Keratinocyte (primary cell): ENCODE results near the gene SLC6A9. TPM values are rescaled to one million over a fixed set of nuclear protein-coding genes. Genes with fewer than 3 reads are reported as not detected.

Experiments
- DNase-seq: peaks from one replicate; pipeline ENCODE4 v3.0.0-alpha.2; 2011; ENCODE audit warnings: low read depth, missing footprints, low spot score
- FAIRE-seq: peaks from 2 replicates; lab custom pipeline; 2011; peaks lifted over from hg19 to GRCh38; lab: Jason Lieb, UNC
- H2AFZ ChIP-seq: 2 replicates; pipeline ENCODE4 v1.6.0; 2012; ENCODE audit warnings: low read length, control low read depth, inconsistent platforms; ENCODE audit not compliant: control insufficient read depth
- H3K27ac ChIP-seq: 2 replicates; pipeline ENCODE4 v1.5.1; 2011; ENCODE audit warnings: low read length; ENCODE audit not compliant: control insufficient read depth, insufficient read depth
- H3K27me3 ChIP-seq: 3 replicates; pipeline ENCODE4 v1.6.0; 2011; ENCODE audit warnings: low read length; ENCODE audit not compliant: control insufficient read depth, insufficient read depth; ENCODE audit errors: extremely low read depth
- H3K36me3 ChIP-seq, 2 experiments: 2 replicates in 1 of 2; 3 replicates in 1 of 2; pipeline ENCODE4 v1.5.1; 2011; ENCODE audit warnings: low read length in 2 of 2, mild to moderate bottlenecking in 1 of 2; ENCODE audit not compliant: control insufficient read depth in 2 of 2, insufficient read depth in 2 of 2; ENCODE audit errors: extremely low read depth in 1 of 2
- H3K4me1 ChIP-seq: 3 replicates; pipeline ENCODE4 v1.5.1; 2011; ENCODE audit warnings: low read length; ENCODE audit not compliant: control insufficient read depth, insufficient read depth; ENCODE audit errors: extremely low read depth
- H3K4me2 ChIP-seq: 3 replicates; pipeline ENCODE4 v1.6.0; 2011; ENCODE audit warnings: low read depth, low read length; ENCODE audit not compliant: control insufficient read depth, insufficient read depth; ENCODE audit errors: extremely low read depth
- H3K4me3 ChIP-seq, 3 experiments: fragments of 200-600 bp in 1 of 3; sonication (generic) in 1 of 3; 2 replicates in 2 of 3; 3 replicates in 1 of 3; pipeline ENCODE4 v1.5.1; 2011 to 2016; ENCODE audit warnings: low read length in 3 of 3, mild to moderate bottlenecking in 3 of 3, control low read depth in 2 of 3, inconsistent platforms in 1 of 3, low read depth in 1 of 3, mixed read lengths in 1 of 3, mixed run types in 1 of 3, moderate library complexity in 1 of 3; ENCODE audit not compliant: control insufficient read depth in 2 of 3, insufficient read depth in 2 of 3; ENCODE audit errors: extremely low read depth in 1 of 3
- H3K79me2 ChIP-seq: 2 replicates; pipeline ENCODE4 v1.6.0; 2012; ENCODE audit warnings: low read length; ENCODE audit not compliant: control insufficient read depth, insufficient read depth
- H3K9ac ChIP-seq: 3 replicates; pipeline ENCODE4 v1.6.0; 2011; ENCODE audit warnings: low read length; ENCODE audit not compliant: control insufficient read depth, insufficient read depth; ENCODE audit errors: extremely low read depth
- H3K9me1 ChIP-seq: 3 replicates; pipeline ENCODE4 v1.6.0; 2011; ENCODE audit warnings: low read length; ENCODE audit not compliant: control insufficient read depth, insufficient read depth; ENCODE audit errors: extremely low read depth
- H3K9me3 ChIP-seq: 2 replicates; pipeline ENCODE4 v1.5.1; 2012; ENCODE audit warnings: low read depth, low read length; ENCODE audit not compliant: control insufficient read depth
- H4K20me1 ChIP-seq: 3 replicates; pipeline ENCODE4 v1.6.0; 2011; ENCODE audit warnings: low read length; ENCODE audit not compliant: control insufficient read depth, insufficient read depth; ENCODE audit errors: extremely low read depth
- CTCF ChIP-seq, 3 experiments: IDR thresholded peaks in 1 of 3; conservative IDR thresholded peaks in 1 of 3; optimal IDR thresholded peaks in 1 of 3; 2 replicates in 2 of 3; 3 replicates in 1 of 3; pipeline versions ENCODE3 to v1.5.1; 2011; ENCODE audit warnings: low read length in 3 of 3, mild to moderate bottlenecking in 3 of 3, moderate library complexity in 2 of 3, control low read depth in 1 of 3, inconsistent platforms in 1 of 3; ENCODE audit not compliant: insufficient read depth in 2 of 3; ENCODE audit errors: extremely low read depth in 1 of 3
- EZH2 ChIP-seq: IDR thresholded peaks from one replicate; pipeline ENCODE4 v1.6.1; 2012; ENCODE audit warnings: inconsistent platforms, mild to moderate bottlenecking, low read length, moderate library complexity
- dilution Hi-C: fragments of 300-500 bp; cut with MboI; formaldehyde crosslinking; loops from one replicate; pipeline ENCODE4 v1.7.0; 2020; ENCODE audit warnings: low sequenced_read_pairs; ENCODE audit not compliant: extremely low pct_ligation_motif_present
- polyA plus RNA-seq, 5 experiments: library from polyadenylated mRNA; depleted of rRNA in 3 of 5; stranded (reverse) in 3 of 5; stranded (forward) in 1 of 5; unstranded in 1 of 5; fragments of >200 nt; gene quantifications; 1 replicate in 1 of 5; 2 replicates in 3 of 5; 3 replicates in 1 of 5; pipeline versions ENCODE4 v1.2.1 to v1.2.3, GENCODE V29; 2011 to 2012; ENCODE audit warnings: missing spikeins in 2 of 5, low read depth in 1 of 5, low replicate concordance in 1 of 5

The SLC6A9 gene
- polyA plus RNA-seq, 1 donor (not counting 4 experiments of a cell fraction or from before 2014, with no cell fraction given), result 5.3 TPM

GRCh38 chr1:43956234-43956633, 75.0 kb downstream of the SLC6A9 start:
- H2AFZ ChIP-seq, result no peak overlapping the region
- no peak for FAIRE-seq
- dilution Hi-C loops, result no loop called here
- H3K27ac ChIP-seq, result no peak overlapping the region
- H3K27me3 ChIP-seq, result no peaks in the 10 kb centered on the region
- peaks cover 39 to 47% of the 10 kb centered on the region in 2 experiments for H3K36me3 ChIP-seq
- peaks cover 4% of the 10 kb centered on the region for H3K9me1 ChIP-seq
- TF ChIP-seq EZH2 (no peak), CTCF (optimal IDR thresholded peaks at IDR 0.05 in 1 of 3, IDR thresholded peaks at IDR 0.05 in 1 of 3, conservative IDR thresholded peaks at IDR 0.05 in 1 of 3; ENCODE audit: extremely low read depth in 1 of 3, insufficient read depth in 2 of 3, low read length in 3 of 3) (no peak)
- H3K9me3 ChIP-seq, result no peaks in the 10 kb centered on the region
- no peak for DNase-seq
- no peaks in the 10 kb centered on the region for H4K20me1 ChIP-seq
- peaks cover 3% of the 10 kb centered on the region for H3K4me1 ChIP-seq
- no peak overlapping the region for H3K4me2 ChIP-seq
- H3K9ac ChIP-seq, result no peak overlapping the region
- no peak overlapping the region for H3K4me3 ChIP-seq
- H3K79me2 ChIP-seq, result peaks cover 24% of the 10 kb centered on the region

GRCh38 chr1:43954036-43954435, 77.2 kb downstream of the SLC6A9 start:
- peaks cover 4% of the 10 kb centered on the region for H3K9me1 ChIP-seq
- no peak overlapping the region for H2AFZ ChIP-seq
- no peak for FAIRE-seq
- H3K27me3 ChIP-seq, result no peaks in the 10 kb centered on the region
- TF ChIP-seq EZH2 (no peak), CTCF (optimal IDR thresholded peaks at IDR 0.05 in 1 of 3, IDR thresholded peaks at IDR 0.05 in 1 of 3, conservative IDR thresholded peaks at IDR 0.05 in 1 of 3; ENCODE audit: extremely low read depth in 1 of 3, insufficient read depth in 2 of 3, low read length in 3 of 3) (no peak)
- H3K4me1 ChIP-seq, result peaks cover 4% of the 10 kb centered on the region
- H3K4me3 ChIP-seq, result no peak overlapping the region
- peaks cover 45% of the 10 kb centered on the region for H3K79me2 ChIP-seq
- no peak overlapping the region for H3K9ac ChIP-seq
- H4K20me1 ChIP-seq, result peaks cover 5% of the 10 kb centered on the region
- no peaks in the 10 kb centered on the region for H3K9me3 ChIP-seq
- H3K36me3 ChIP-seq, result peaks cover 33 to 44% of the 10 kb centered on the region in 2 experiments
- no peak overlapping the region for H3K4me2 ChIP-seq
- DNase-seq, result no peak
- dilution Hi-C loops, result no loop called here
- no peak overlapping the region for H3K27ac ChIP-seq
